ENCODE measurements around the gene HIVEP1. TPM values are rescaled to one million over a fixed set of nuclear protein-coding genes. Genes with fewer than 3 reads are reported as not detected.

Gene HIVEP1
- total RNA-seq, 1 donor, result 20.3 TPM

DNA sequence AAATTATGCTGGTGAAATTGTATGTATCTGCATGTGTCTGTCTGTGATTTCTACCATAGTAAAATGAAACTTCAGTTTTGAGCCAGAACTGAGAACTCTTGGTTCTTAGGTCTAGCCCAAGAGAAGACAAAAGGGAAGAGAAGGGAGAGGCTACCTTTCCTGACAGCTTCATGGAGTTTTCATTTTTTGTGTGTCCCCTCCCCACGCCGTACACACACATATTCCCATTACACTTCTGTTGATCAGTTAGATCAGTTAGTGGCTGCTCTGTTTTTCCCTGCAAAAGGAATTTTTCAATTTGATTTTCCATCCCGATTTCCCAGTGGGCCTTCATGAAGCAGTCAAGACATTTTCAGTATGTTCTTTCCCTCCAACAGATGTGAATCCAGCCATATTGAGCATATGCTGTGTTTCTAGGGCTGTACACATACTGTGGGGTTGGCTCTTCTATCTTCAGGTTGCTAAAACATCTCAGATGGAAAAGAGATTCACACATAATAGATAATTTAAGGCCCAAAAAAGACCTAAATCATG, 52.5 kb downstream of the HIVEP1 start:
- no peak for DNase-seq (ENCODE audit: low read depth)
- TF ChIP-seq, protein P1, sequence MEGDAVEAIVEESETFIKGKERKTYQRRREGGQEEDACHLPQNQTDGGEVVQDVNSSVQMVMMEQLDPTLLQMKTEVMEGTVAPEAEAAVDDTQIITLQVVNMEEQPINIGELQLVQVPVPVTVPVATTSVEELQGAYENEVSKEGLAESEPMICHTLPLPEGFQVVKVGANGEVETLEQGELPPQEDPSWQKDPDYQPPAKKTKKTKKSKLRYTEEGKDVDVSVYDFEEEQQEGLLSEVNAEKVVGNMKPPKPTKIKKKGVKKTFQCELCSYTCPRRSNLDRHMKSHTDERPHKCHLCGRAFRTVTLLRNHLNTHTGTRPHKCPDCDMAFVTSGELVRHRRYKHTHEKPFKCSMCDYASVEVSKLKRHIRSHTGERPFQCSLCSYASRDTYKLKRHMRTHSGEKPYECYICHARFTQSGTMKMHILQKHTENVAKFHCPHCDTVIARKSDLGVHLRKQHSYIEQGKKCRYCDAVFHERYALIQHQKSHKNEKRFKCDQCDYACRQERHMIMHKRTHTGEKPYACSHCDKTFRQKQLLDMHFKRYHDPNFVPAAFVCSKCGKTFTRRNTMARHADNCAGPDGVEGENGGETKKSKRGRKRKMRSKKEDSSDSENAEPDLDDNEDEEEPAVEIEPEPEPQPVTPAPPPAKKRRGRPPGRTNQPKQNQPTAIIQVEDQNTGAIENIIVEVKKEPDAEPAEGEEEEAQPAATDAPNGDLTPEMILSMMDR (IDR thresholded peaks at IDR 0.05; ENCODE audit: insufficient read depth, low read depth, low read length), result no peak
- no peak overlapping the region for H3K4me3 ChIP-seq (ENCODE audit: low read depth, low read length)

DNA sequence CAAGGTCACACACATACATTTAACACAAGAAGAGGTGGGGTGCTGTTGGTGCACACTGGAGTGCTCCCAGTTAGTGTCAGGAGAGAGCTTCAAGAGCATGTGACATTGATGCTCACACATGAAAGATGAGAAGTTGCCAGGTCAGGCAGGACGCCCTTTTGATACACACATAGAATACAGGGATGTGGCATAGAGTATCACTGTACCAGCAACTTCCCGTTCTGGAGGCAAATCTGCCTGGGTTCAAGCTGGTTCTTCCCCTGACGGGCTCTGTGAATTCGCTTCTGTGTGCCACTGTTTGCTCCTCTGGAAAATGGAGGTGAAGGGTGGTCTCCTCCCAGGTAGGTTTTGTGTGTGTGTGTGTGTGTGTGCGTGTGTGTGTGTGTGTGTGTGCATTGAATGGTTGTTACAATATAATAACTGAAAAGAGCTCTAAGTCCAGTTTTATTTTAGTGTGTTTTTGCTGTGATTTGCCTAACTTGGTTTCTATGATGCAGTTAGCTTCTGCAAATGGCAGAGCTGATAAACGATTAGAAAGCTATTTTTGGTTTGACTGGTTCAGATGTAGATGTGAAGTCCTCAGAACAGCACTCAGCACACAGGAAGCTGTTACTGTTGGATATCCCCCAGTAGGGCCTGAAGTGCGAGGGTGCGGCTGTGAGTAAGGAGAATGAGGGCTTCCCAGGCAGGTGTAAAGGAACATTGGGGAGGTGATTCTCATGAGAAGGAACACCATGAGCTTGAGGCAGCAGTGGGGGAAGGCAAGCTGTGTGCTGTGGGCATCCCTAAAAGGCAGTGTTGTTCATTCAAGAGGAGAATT, 53.4 kb downstream of the HIVEP1 start:
- TF ChIP-seq, protein P1 (IDR thresholded peaks at IDR 0.05; ENCODE audit: insufficient read depth, low read depth, low read length), result no peak
- H3K4me3 ChIP-seq (ENCODE audit: low read depth, low read length), result no peak overlapping the region
- DNase-seq (ENCODE audit: low read depth), result no peak

DNA sequence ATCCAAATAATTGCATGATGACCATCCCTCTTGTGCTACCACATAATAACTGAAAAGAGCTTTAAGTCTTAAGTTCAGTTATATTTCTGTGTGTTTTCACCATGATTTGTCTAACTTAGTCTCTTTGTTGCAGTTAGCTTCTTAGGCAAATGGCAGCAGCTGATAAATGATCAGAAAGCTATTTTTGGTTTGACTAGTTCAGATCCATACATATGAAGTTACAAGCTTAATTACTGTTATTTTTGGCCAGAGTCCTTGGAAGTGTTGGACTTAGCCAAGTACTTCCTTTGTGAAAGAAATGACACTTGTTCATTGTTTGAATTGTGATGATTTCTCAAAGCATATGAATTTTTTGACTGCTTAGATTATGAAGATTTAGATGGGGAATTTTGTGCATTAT, 54.2 kb downstream of the HIVEP1 start:
- DNase-seq (ENCODE audit: low read depth), result no peak

DNA sequence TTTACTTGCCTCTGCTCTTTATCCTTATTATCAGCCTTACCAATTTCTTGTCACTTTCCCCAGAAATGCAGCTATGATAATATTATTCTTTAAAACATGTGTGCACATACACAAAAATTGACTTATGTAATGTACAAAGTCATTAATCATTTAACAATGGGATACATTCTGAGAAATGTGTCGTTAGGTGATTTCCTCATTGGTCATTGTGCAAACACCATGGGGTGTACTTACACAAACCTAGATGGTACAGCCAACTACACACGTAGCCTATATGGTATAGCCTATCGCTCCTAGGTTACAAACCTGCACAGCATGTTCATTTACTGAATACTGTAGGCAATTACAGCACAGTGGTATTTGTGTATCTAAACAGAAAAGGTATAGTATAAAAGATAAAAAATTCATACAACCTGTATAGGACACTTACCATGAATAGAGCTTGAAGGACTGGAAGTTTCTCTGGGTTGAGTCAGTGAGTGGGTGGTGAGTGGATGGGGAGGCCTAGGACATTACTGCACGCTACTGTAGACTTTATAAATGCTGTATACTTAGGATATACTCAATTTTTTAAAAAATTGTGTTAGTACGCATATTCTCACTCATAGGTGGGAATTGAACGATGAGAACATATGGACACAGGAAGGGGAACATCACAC, 56.9 kb downstream of the HIVEP1 start:
- H3K4me3 ChIP-seq (ENCODE audit: low read depth, low read length), result no peak overlapping the region
- TF ChIP-seq, protein P1 (IDR thresholded peaks at IDR 0.05; ENCODE audit: insufficient read depth, low read depth, low read length), result no peak
- no peak for DNase-seq (ENCODE audit: low read depth)

More for the DNA sequence above, 54.2 kb downstream of the HIVEP1 start:
- TF ChIP-seq, protein P1 (IDR thresholded peaks at IDR 0.05; ENCODE audit: insufficient read depth, low read depth, low read length), result no peak
- no peak overlapping the region for H3K4me3 ChIP-seq (ENCODE audit: low read depth, low read length)

DNA sequence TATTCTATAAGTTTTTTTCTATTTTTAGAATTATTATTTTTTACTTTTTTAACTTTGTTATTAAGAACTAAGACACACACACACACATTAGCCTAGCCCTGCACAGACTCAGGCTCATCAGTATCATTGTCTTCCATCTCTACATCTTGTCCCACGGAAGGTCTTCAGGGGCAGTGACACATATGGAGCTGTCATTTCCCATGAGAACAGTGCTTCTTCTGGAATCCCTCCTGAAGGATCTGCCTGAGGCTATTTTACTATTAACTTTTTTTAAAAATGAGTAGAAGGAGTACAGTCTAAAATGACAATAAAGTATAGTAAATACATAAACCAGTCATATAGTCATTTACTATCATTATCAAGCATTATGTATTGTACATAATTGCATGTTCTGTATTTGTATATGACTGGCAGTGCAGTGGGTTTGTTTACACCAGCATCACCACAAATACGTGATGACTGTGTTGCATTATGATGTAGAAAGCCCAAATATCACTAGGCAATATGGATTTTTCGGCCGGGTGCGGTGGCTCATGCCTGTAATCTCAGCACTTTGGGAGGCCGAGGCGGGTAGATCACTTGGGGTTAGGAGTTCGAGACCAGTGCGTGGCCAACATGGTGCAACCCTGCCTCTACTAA, 57.9 kb downstream of the HIVEP1 start:
- no peak overlapping the region for H3K4me3 ChIP-seq (ENCODE audit: low read depth, low read length)
- peak; percentile 23 for DNase-seq (ENCODE audit: low read depth)
- TF ChIP-seq, protein P1 (IDR thresholded peaks at IDR 0.05; ENCODE audit: insufficient read depth, low read depth, low read length), result no peak

DNA sequence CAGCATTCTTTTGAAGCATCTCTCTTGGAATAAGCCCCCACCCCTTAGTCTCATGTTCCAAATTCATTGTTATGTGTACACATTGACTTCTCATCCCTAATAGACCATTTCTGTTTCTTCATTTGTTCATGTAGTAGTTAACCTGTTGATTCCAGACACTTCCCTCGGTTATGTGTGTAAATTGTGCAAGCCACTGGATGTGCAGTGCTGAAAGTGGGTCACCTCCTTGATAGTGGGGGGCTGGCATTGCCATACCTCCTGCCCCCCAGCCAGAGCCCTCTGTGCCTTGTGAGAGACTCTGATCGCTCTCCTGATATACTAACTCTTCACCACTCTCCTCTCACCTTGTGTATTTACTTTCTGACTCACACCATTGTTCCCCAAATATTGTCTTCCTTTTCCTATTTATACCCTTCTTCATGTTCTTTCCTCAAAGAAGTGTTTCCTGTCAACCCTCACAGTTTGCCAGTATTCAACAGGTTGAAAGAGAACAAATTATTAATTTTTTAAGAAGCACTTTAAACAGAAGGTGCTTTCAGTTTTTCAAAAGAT, 59.0 kb downstream of the HIVEP1 start:
- TF ChIP-seq, protein P1 (IDR thresholded peaks at IDR 0.05; ENCODE audit: insufficient read depth, low read depth, low read length), result no peak
- DNase-seq (ENCODE audit: low read depth), result no peak
- H3K4me3 ChIP-seq (ENCODE audit: low read depth, low read length), result no peak overlapping the region
